HUES6 (cell line): ENCODE measurements around the gene PALLD.

Experiments used
- H3K27ac ChIP-seq: 2 replicates; pipeline ENCODE4 v1.7.0; 2013; ENCODE audit warnings: low read depth, mild to moderate bottlenecking, low read length, inconsistent platforms
- H3K27me3 ChIP-seq: 2 replicates; pipeline ENCODE4 v1.6.1; 2013; ENCODE audit warnings: low read length; ENCODE audit not compliant: control insufficient read depth, insufficient read depth
- H3K36me3 ChIP-seq: 2 replicates; pipeline ENCODE4 v1.6.1; 2013; ENCODE audit warnings: low read length; ENCODE audit not compliant: control insufficient read depth, insufficient read depth
- H3K4me1 ChIP-seq: 2 replicates; pipeline ENCODE4 v1.6.1; 2013; ENCODE audit warnings: low read length; ENCODE audit not compliant: control insufficient read depth, insufficient read depth
- H3K4me3 ChIP-seq: 2 replicates; pipeline ENCODE4 v1.5.1; 2013; ENCODE audit warnings: low read depth, low read length
- H3K9ac ChIP-seq: one replicate; pipeline ENCODE4 v1.6.1; 2013; ENCODE audit warnings: mild to moderate bottlenecking, low read length
- H3K9me3 ChIP-seq: 2 replicates; pipeline ENCODE4 v1.6.1; 2013; ENCODE audit warnings: low read depth, low read length; ENCODE audit not compliant: control insufficient read depth, insufficient read depth

The PALLD gene

GRCh38 chr4:168849997-168850396 is 353.1 kb downstream of the PALLD start:
- Histone ChIP-seq H3K36me3 (no peaks in the 10 kb centered on the region), H3K27ac (no peak overlapping the region; the same call in 1 of the 2 replicates), H3K9ac (no peak overlapping the region), H3K9me3 (no peaks in the 10 kb centered on the region), H3K4me1 (peaks cover 44% of the 10 kb centered on the region), H3K27me3 (no peaks in the 10 kb centered on the region), H3K4me3 (no peak overlapping the region)

- Histone ChIP-seq H3K9me3 (no peaks in the 10 kb centered on the region), H3K36me3 (peaks cover 4% of the 10 kb centered on the region; the same call in 1 of the 2 replicates), H3K27ac (no peak overlapping the region), H3K4me1 (peaks cover 25% of the 10 kb centered on the region), H3K4me3 (no peak overlapping the region), H3K9ac (no peak overlapping the region), H3K27me3 (no peaks in the 10 kb centered on the region)
Observed at GRCh38 chr4:168852387-168852786, 355.5 kb downstream of the PALLD start.

GRCh38 chr4:168852933-168853713 is 356.3 kb downstream of the PALLD start:
- Histone ChIP-seq H3K4me1 (peaks cover 24% of the 10 kb centered on the region), H3K4me3 (no peak overlapping the region), H3K27me3 (no peaks in the 10 kb centered on the region), H3K9me3 (no peaks in the 10 kb centered on the region), H3K9ac (no peak overlapping the region), H3K27ac (no peak overlapping the region), H3K36me3 (peaks cover 4% of the 10 kb centered on the region; the same call in 1 of the 2 replicates)

- no peaks in the 10 kb centered on the region for H3K27me3 ChIP-seq
- no peak overlapping the region for H3K27ac ChIP-seq
- no peaks in the 10 kb centered on the region for H3K9me3 ChIP-seq
- peaks cover 17% of the 10 kb centered on the region for H3K4me1 ChIP-seq
- no peak overlapping the region for H3K9ac ChIP-seq
- H3K36me3 ChIP-seq, result peaks cover 4% of the 10 kb centered on the region; the same call in 1 of the 2 replicates
- no peak overlapping the region for H3K4me3 ChIP-seq
Observed at GRCh38 chr4:168853770-168854169, 356.9 kb downstream of the PALLD start.

- peaks cover 4% of the 10 kb centered on the region; the same call in 1 of the 2 replicates for H3K36me3 ChIP-seq
- no peak overlapping the region for H3K9ac ChIP-seq
- no peaks in the 10 kb centered on the region for H3K9me3 ChIP-seq
- peaks cover 11% of the 10 kb centered on the region for H3K4me1 ChIP-seq
- H3K27ac ChIP-seq, result no peak overlapping the region
- H3K4me3 ChIP-seq, result no peak overlapping the region
- H3K27me3 ChIP-seq, result no peaks in the 10 kb centered on the region
Observed at GRCh38 chr4:168854350-168854921, 357.6 kb downstream of the PALLD start.

GRCh38 chr4:168856312-168856711 is 359.5 kb downstream of the PALLD start:
- Histone ChIP-seq H3K4me3 (no peak overlapping the region), H3K9me3 (no peaks in the 10 kb centered on the region), H3K27me3 (no peaks in the 10 kb centered on the region), H3K27ac (no peak overlapping the region), H3K36me3 (peaks cover 4% of the 10 kb centered on the region; the same call in 1 of the 2 replicates), H3K9ac (no peak overlapping the region), H3K4me1 (peaks cover 5% of the 10 kb centered on the region; the same call in 1 of the 2 replicates)

- H3K27ac ChIP-seq, result no peak overlapping the region
Observed at GRCh38 chr4:168857009-168857408, 360.2 kb downstream of the PALLD start.

GRCh38 chr4:168857546-168858314 is 360.9 kb downstream of the PALLD start:
- H3K4me3 ChIP-seq, result no peak overlapping the region
- peaks cover 4% of the 10 kb centered on the region; the same call in 1 of the 2 replicates for H3K36me3 ChIP-seq
- no peaks in the 10 kb centered on the region for H3K9me3 ChIP-seq
- H3K27me3 ChIP-seq, result no peaks in the 10 kb centered on the region
- no peak overlapping the region for H3K9ac ChIP-seq
- H3K27ac ChIP-seq, result no peak overlapping the region
- peaks cover 5% of the 10 kb centered on the region; the same call in 1 of the 2 replicates for H3K4me1 ChIP-seq

More at GRCh38 chr4:168857009-168857408, 360.2 kb downstream of the PALLD start:
- H3K36me3 ChIP-seq, result peaks cover 4% of the 10 kb centered on the region; the same call in 1 of the 2 replicates
- no peak overlapping the region for H3K4me3 ChIP-seq
- H3K9ac ChIP-seq, result no peak overlapping the region
- no peaks in the 10 kb centered on the region for H3K27me3 ChIP-seq
- H3K9me3 ChIP-seq, result no peaks in the 10 kb centered on the region
- peaks cover 5% of the 10 kb centered on the region; the same call in 1 of the 2 replicates for H3K4me1 ChIP-seq

- no peaks in the 10 kb centered on the region for H3K27me3 ChIP-seq
- H3K9me3 ChIP-seq, result no peaks in the 10 kb centered on the region
- peaks cover 4% of the 10 kb centered on the region; the same call in 1 of the 2 replicates for H3K36me3 ChIP-seq
- no peak overlapping the region for H3K27ac ChIP-seq
- H3K9ac ChIP-seq, result no peak overlapping the region
- H3K4me1 ChIP-seq, result peaks cover 12% of the 10 kb centered on the region
- no peak overlapping the region for H3K4me3 ChIP-seq
Observed at GRCh38 chr4:168859100-168859499, 362.2 kb downstream of the PALLD start.

- Histone ChIP-seq H3K9me3 (no peaks in the 10 kb centered on the region), H3K9ac (no peak overlapping the region), H3K4me3 (no peak overlapping the region), H3K4me1 (peaks cover 22% of the 10 kb centered on the region), H3K27me3 (no peaks in the 10 kb centered on the region), H3K36me3 (peaks cover 4% of the 10 kb centered on the region; the same call in 1 of the 2 replicates), H3K27ac (no peak overlapping the region)
Observed at GRCh38 chr4:168859888-168860694, 363.2 kb downstream of the PALLD start.
